HepG2 (cell line): Measurements from ENCODE around the gene GFRA1. TPM values are rescaled to one million over a fixed set of nuclear protein-coding genes. Genes with fewer than 3 reads are reported as not detected.

ENCODE experiments used
- ATAC-seq: fragments of 200-7000 bp; cut with Tn5 transposase; 3 replicates; pipeline ENCODE4 v1.9.1; 2020; ENCODE audit warnings: mild to moderate bottlenecking, moderate library complexity
- BruUV-seq: library from RNA; stranded (reverse); fragments of 400-500 nt; replicated peaks from 2 replicates; lab custom pipeline; 2021; lab: Mats Ljungman, UMichigan
- CTCF ChIA-PET: fragments of 300-600 bp; formaldehyde crosslinking; extraction: SDS; loops from one replicate; lab custom pipeline; 2021; ENCODE audit warnings: low total read pairs, inconsistent platforms, low intra/inter-chr PET ratio; lab: Yijun Ruan, JAX
- POLR2A ChIA-PET: fragments of 350-600 bp; sonication (Branson Sonifier 250); formaldehyde crosslinking; loops from one replicate; lab custom pipeline; 2020; ENCODE audit warnings: antibody characterized with exemption, inconsistent platforms; lab: Yijun Ruan, JAX
- DNase-seq: peaks from one replicate; pipeline ENCODE4 v3.0.0-alpha.2; 2015; ENCODE audit warnings: low spot score
- FAIRE-seq: peaks from 3 replicates; lab custom pipeline; 2011; peaks lifted over from hg19 to GRCh38; lab: Jason Lieb, UNC
- H2AFZ ChIP-seq: one replicate; pipeline ENCODE4 v1.6.1; 2011; ENCODE audit warnings: low read length, inconsistent platforms
- H3K27ac ChIP-seq: fragments of 300-600 bp; 3 replicates; pipeline ENCODE4 v1.8.0; 2011; ENCODE audit warnings: mixed run types, mild to moderate bottlenecking, mixed read lengths, low read length, inconsistent platforms; ENCODE audit not compliant: insufficient read depth; ENCODE audit errors: extremely low read length
- H3K27me3 ChIP-seq, 2 experiments: fragments of 200-600 bp in 1 of 2; 2 replicates in 1 of 2; 3 replicates in 1 of 2; pipeline versions ENCODE4 v1.6.0 to v1.8.0; 2011; ENCODE audit warnings: low read length in 2 of 2, mild to moderate bottlenecking in 2 of 2, moderate library complexity in 2 of 2, inconsistent platforms in 1 of 2; ENCODE audit not compliant: insufficient read depth in 2 of 2, control insufficient read depth in 1 of 2
- H3K36me3 ChIP-seq, 2 experiments: fragments of 200-600 bp in 1 of 2; replicated peaks in 1 of 2; 2 replicates in 1 of 2; 3 replicates in 1 of 2; pipeline versions ENCODE4 v1.5.1 to v1.8.0; 2011; ENCODE audit warnings: low read length in 2 of 2, inconsistent platforms in 1 of 2; ENCODE audit not compliant: insufficient read depth in 2 of 2, control insufficient read depth in 1 of 2
- H3K4me1 ChIP-seq: 2 replicates; pipeline ENCODE4 v1.5.1; 2012; ENCODE audit warnings: low read length, inconsistent platforms; ENCODE audit not compliant: insufficient read depth
- H3K4me2 ChIP-seq: 2 replicates; pipeline ENCODE4 v1.6.0; 2011; ENCODE audit warnings: low read depth, low read length, inconsistent platforms
- H3K4me3 ChIP-seq, 3 experiments: fragments of 200-600 bp in 1 of 3; sonication (generic), shearing (Covaris generic) in 1 of 3; replicated peaks in 1 of 3; 2 replicates each; pipeline ENCODE4 v1.5.1; 2011 to 2016; ENCODE audit warnings: low read length in 3 of 3, inconsistent platforms in 2 of 3, low read depth in 2 of 3, mild to moderate bottlenecking in 2 of 3, control low read depth in 1 of 3, mixed read lengths in 1 of 3; ENCODE audit not compliant: insufficient read depth in 1 of 3
- H3K79me2 ChIP-seq: one replicate; pipeline ENCODE4 v1.6.1; 2011; ENCODE audit warnings: low read length, inconsistent platforms; ENCODE audit not compliant: insufficient read depth
- H3K9ac ChIP-seq: 2 replicates; pipeline ENCODE4 v1.6.0; 2011; ENCODE audit warnings: mild to moderate bottlenecking, low read depth, low read length, inconsistent platforms; ENCODE audit not compliant: insufficient read depth
- H3K9me3 ChIP-seq: 2 replicates; pipeline ENCODE4 v1.5.1; 2012; ENCODE audit warnings: mild to moderate bottlenecking, low read length
- H4K20me1 ChIP-seq: 2 replicates; pipeline ENCODE4 v1.6.0; 2011; ENCODE audit warnings: inconsistent platforms, mild to moderate bottlenecking, low read length, moderate library complexity; ENCODE audit not compliant: insufficient read depth
- CCAR2 ChIP-seq: fragments of 200-400 bp; formaldehyde crosslinking; optimal IDR thresholded peaks from 2 replicates; pipeline ENCODE3; 2018; ENCODE audit warnings: low read depth, mild to moderate bottlenecking, low read length, moderate library complexity
- NCOA2 ChIP-seq: sonication (generic); formaldehyde crosslinking; IDR thresholded peaks from 2 replicates; pipeline ENCODE4 v1.8.0; 2022; ENCODE audit warnings: inconsistent platforms
- PHB2 ChIP-seq: fragments of 450-650 bp; IDR thresholded peaks from 2 replicates; pipeline ENCODE4 v1.6.1; 2018; ENCODE audit not compliant: partially characterized antibody
- POLR2A ChIP-seq, 2 experiments: IDR thresholded peaks; 2 replicates each; pipeline ENCODE4 v1.6.1; 2011; ENCODE audit warnings: low read depth in 2 of 2, low read length in 2 of 2, mild to moderate bottlenecking in 1 of 2, moderate library complexity in 1 of 2; ENCODE audit not compliant: insufficient read depth in 1 of 2
- RBFOX2 ChIP-seq: fragments of 200-400 bp; formaldehyde crosslinking; IDR thresholded peaks from 2 replicates; pipeline ENCODE4 v1.6.1; 2017; ENCODE audit warnings: low read depth, mild to moderate bottlenecking, low read length
- SCMH1 ChIP-seq: sonication (generic); formaldehyde crosslinking; IDR thresholded peaks from 2 replicates; pipeline ENCODE4 v1.9.0; 2021; ENCODE audit warnings: missing genetic modification reagents, mild to moderate bottlenecking, borderline replicate concordance
- SETDB1 ChIP-seq: sonication (generic); formaldehyde crosslinking; IDR thresholded peaks from 2 replicates; pipeline ENCODE4 v1.5.1; 2020; ENCODE audit warnings: missing genetic modification reagents, mild to moderate bottlenecking, borderline replicate concordance
- SMAD1 ChIP-seq: sonication (generic); formaldehyde crosslinking; IDR thresholded peaks from 2 replicates; pipeline ENCODE4 v1.4.0; 2020; ENCODE audit warnings: missing genetic modification reagents, low read depth, mild to moderate bottlenecking, borderline replicate concordance
- ZMAT5 ChIP-seq: sonication (generic); formaldehyde crosslinking; IDR thresholded peaks from 2 replicates; pipeline ENCODE4 v1.5.0; 2020; ENCODE audit warnings: mild to moderate bottlenecking, low read depth, missing genetic modification reagents, borderline replicate concordance
- ZNF451 ChIP-seq: sonication (generic); formaldehyde crosslinking; IDR thresholded peaks from 2 replicates; pipeline ENCODE4 v1.5.0; 2020; ENCODE audit warnings: mild to moderate bottlenecking, missing genetic modification reagents
- ZNF598 ChIP-seq: sonication (generic); formaldehyde crosslinking; IDR thresholded peaks from 2 replicates; pipeline ENCODE4 v1.5.1; 2020; ENCODE audit warnings: mild to moderate bottlenecking, missing genetic modification reagents, borderline replicate concordance
- ZNF7 ChIP-seq: IDR thresholded peaks from 2 replicates; pipeline ENCODE4 v1.6.1; 2016; ENCODE audit warnings: missing biosample characterization, missing genetic modification reagents
- ZNF770 ChIP-seq: sonication (generic); formaldehyde crosslinking; IDR thresholded peaks from 2 replicates; pipeline ENCODE4 v1.5.0; 2020; ENCODE audit warnings: mild to moderate bottlenecking, missing genetic modification reagents
- ZSCAN30 ChIP-seq: sonication (generic); formaldehyde crosslinking; IDR thresholded peaks from 2 replicates; pipeline ENCODE4 v1.5.0; 2020; ENCODE audit warnings: mild to moderate bottlenecking, missing genetic modification reagents
- WGBS: methylation state at CpG from one replicate; pipeline ENCODE4 v1.1.6; 2017; ENCODE audit warnings: low lambda C conversion rate; 5-methylcytosine and 5-hydroxymethylcytosine counted together
- in situ Hi-C: cut with HindIII; loops from 2 replicates; pipeline ENCODE4 v1.10.0; 2017; ENCODE audit warnings: low pct_unique_long_range_greater_than_20kb; ENCODE audit not compliant: extremely low pct_ligation_motif_present
- intact Hi-C: fragments of 100-400 bp; cut with micrococcal nuclease; formaldehyde crosslinking; loops from one replicate; pipeline ENCODE4 v1.10.0; 2022; ENCODE audit not compliant: unreplicated experiment
- polyA plus RNA-seq, 8 experiments: library from polyadenylated mRNA; depleted of rRNA in 3 of 8; stranded (reverse) in 7 of 8; unstranded in 1 of 8; fragments of >200 nt; fragmentation: Illumina TruSeq in 4 of 8; extraction: Trizol in 4 of 8; gene quantifications; 2 replicates each; pipeline versions ENCODE4 v1.2.1 to v1.2.3, GENCODE V29; 2011 to 2016; ENCODE audit warnings: low read depth in 4 of 8, missing spikeins in 1 of 8, mixed read lengths in 1 of 8; ENCODE audit not compliant: insufficient read depth in 1 of 8
- total RNA-seq, 5 experiments: library from RNA; depleted of rRNA; stranded (reverse); fragments of >200 nt; fragmentation: Illumina TruSeq; extraction: Trizol; gene quantifications; 2 replicates each; pipeline ENCODE4 v1.2.3, GENCODE V29; 2016; ENCODE audit warnings: low read depth in 1 of 5

The GFRA1 gene
- total and polyA plus RNA-seq, 2 of the 13 experiments (the other 11 are each of a cell fraction or from before 2014, with no cell fraction given), result not detected

- FAIRE-seq (no peak), DNase-seq (no peak), ATAC-seq (no peak)
- no peaks in the 10 kb centered on the region for H4K20me1 ChIP-seq
- H3K79me2 ChIP-seq, result no peaks in the 10 kb centered on the region
- H3K9ac ChIP-seq, result no peak overlapping the region
- no peaks in the 10 kb centered on the region for H3K9me3 ChIP-seq
- no peak for TF ChIP-seq RBFOX2
- TF ChIP-seq SMAD1 (CRISPR knock-in tag), result no peak
- TF ChIP-seq POLR2A (IDR thresholded peaks at IDR 0.05; ENCODE audit: insufficient read depth in 1 of 2, low read depth in 2 of 2, low read length in 2 of 2), result no peak
- no peaks in the 10 kb centered on the region for H3K4me1 ChIP-seq
- BruUV-seq, result no TSS peak
- H3K4me3 ChIP-seq, result no peak overlapping the region
- in situ Hi-C loops, result no loop called here
- no peak overlapping the region for H3K27ac ChIP-seq
- no peaks in the 10 kb centered on the region for H3K36me3 ChIP-seq
- H3K27me3 ChIP-seq, result peaks cover 1 to 19% of the 10 kb centered on the region in 2 experiments; a peak in 3 of 5 replicates
- WGBS, result 28% methylated on average over 5 of the region's 5 CpGs
- H3K4me2 ChIP-seq, result no peak overlapping the region
- intact Hi-C loops, result no loop called here
- CTCF ChIA-PET, result no interaction called here
- no peak overlapping the region for H2AFZ ChIP-seq
- POLR2A ChIA-PET, result no interaction called here
These were observed 201.4 kb downstream of the GFRA1 start for GRCh38 chr10:116071453-116072148.

GRCh38 chr10:116070743-116071320 is 202.2 kb downstream of the GFRA1 start:
- no peak overlapping the region for H3K4me3 ChIP-seq
- no peaks in the 10 kb centered on the region for H3K4me1 ChIP-seq
- H3K27me3 ChIP-seq, result peaks cover 1 to 19% of the 10 kb centered on the region in 2 experiments; a peak in 3 of 5 replicates
- 30% methylated on average over 2 of the region's 5 CpGs for WGBS
- DNase-seq (no peak), FAIRE-seq (no peak), ATAC-seq (no peak)
- no peak overlapping the region for H2AFZ ChIP-seq
- in situ Hi-C loops, result no loop called here
- CTCF ChIA-PET, result no interaction called here
- POLR2A ChIA-PET, result no interaction called here
- H3K4me2 ChIP-seq, result no peak overlapping the region
- no peaks in the 10 kb centered on the region for H4K20me1 ChIP-seq
- intact Hi-C loops, result no loop called here
- no peaks in the 10 kb centered on the region for H3K36me3 ChIP-seq
- H3K27ac ChIP-seq, result no peak overlapping the region
- no peaks in the 10 kb centered on the region for H3K79me2 ChIP-seq
- no TSS peak for BruUV-seq
- no peaks in the 10 kb centered on the region for H3K9me3 ChIP-seq
- no peak overlapping the region for H3K9ac ChIP-seq
- TF ChIP-seq CCAR2 (no peak), ZNF7 (no peak), ZMAT5 (CRISPR knock-in tag) (no peak), ZNF770 (CRISPR knock-in tag) (no peak), SETDB1 (CRISPR knock-in tag) (no peak), ZNF451 (CRISPR knock-in tag) (no peak), ZNF598 (CRISPR knock-in tag) (no peak), PHB2 (no peak), ZSCAN30 (CRISPR knock-in tag) (no peak), SCMH1 (CRISPR knock-in tag) (no peak), NCOA2 (CRISPR knock-in tag) (no peak)
